C1 segment of cervical spinal cord (tissue), 14 donors: ENCODE data around the gene BRICD5.
"Not testable (repeated sequence)": the region's sequence is repeated elsewhere in the genome, so short reads cannot be mapped to it uniquely, and the experiment has no call there.

Experiments
- DNase-seq, 14 donors: peaks; one replicate each; lab custom pipeline; 2025; lab: John Stamatoyannopoulos, UW

BRICD5 gene

GRCh38 chr16:2223221-2223941 lies 12.7 kb upstream of the BRICD5 start, which contains the start of gene E4F1:
TSS of gene E4F1 (plus strand) at chr16:2223591. CDS start at chr16:2223614, 23 bp downstream.
- DNase-seq: peak; percentile 86 to 99 (median 95)

GRCh38 chr16:2216330-2216729 lies 5.7 kb upstream of the BRICD5 start:
- DNase-seq: no peak

GRCh38 chr16:2214719-2214968 lies 4.0 kb upstream of the BRICD5 start, which contains the start of gene PGP:
TSS of gene PGP (minus strand) at chr16:2214840. CDS start at chr16:2214777, 63 bp downstream.
- DNase-seq: no peak

- DNase-seq: no peak
Measured at GRCh38 chr16:2213817-2214718, 3.4 kb upstream of the BRICD5 start.

- peak in 1 of 14 donors; percentile 84 for DNase-seq
Measured at GRCh38 chr16:2212362-2213324, 2.0 kb upstream of the BRICD5 start.

- DNase-seq: no peak
Measured at GRCh38 chr16:2211923-2212347, 1.3 kb upstream of the BRICD5 start.

GRCh38 chr16:2210009-2210332 lies 692 bp downstream of the BRICD5 start:
- DNase-seq: no peak

GRCh38 chr16:2209258-2210008 lies 1.2 kb downstream of the BRICD5 start:
- no peak for DNase-seq

GRCh38 chr16:2208772-2209171 lies 1.9 kb downstream of the BRICD5 start:
- no peak for DNase-seq

- peak in 1 of 14 donors; percentile 14 for DNase-seq
Measured at GRCh38 chr16:2208308-2208707, 2.4 kb downstream of the BRICD5 start.

- no peak for DNase-seq
Measured at GRCh38 chr16:2207872-2208271, 2.8 kb downstream of the BRICD5 start.

GRCh38 chr16:2206780-2207433 lies 3.8 kb downstream of the BRICD5 start:
- DNase-seq: peak in 1 of 14 donors; percentile 37

GRCh38 chr16:2206420-2206779 lies 4.3 kb downstream of the BRICD5 start:
- DNase-seq: no peak

- peak in 1 of 14 donors; percentile 55 for DNase-seq
Measured at GRCh38 chr16:2205967-2206313, 4.7 kb downstream of the BRICD5 start.

- peak; percentile 58 to 99 (median 90) for DNase-seq
Measured at GRCh38 chr16:2205104-2205966, 5.3 kb downstream of the BRICD5 start, which contains the start of gene MLST8. TSS of gene MLST8 (plus strand) at chr16:2205454. CDS start at chr16:2206086, 632 bp downstream.

GRCh38 chr16:2204416-2205103 lies 6.1 kb downstream of the BRICD5 start:
- no peak for DNase-seq

GRCh38 chr16:2203119-2203688 lies 7.5 kb downstream of the BRICD5 start:
- DNase-seq: not testable (repeated sequence)

- DNase-seq: no peak
Measured at GRCh38 chr16:2200313-2200712, 10.3 kb downstream of the BRICD5 start.
